Measurements from ENCODE around the gene EEF1E1. TPM values are rescaled to one million over a fixed set of nuclear protein-coding genes. Genes with fewer than 3 reads are reported as not detected.

Gene EEF1E1
- total and polyA plus RNA-seq, 2 of the 8 experiments (the other 6 are each of a cell fraction or from before 2014, with no cell fraction given) = 96.8 to 112 TPM

GRCh38 chr6:8110117-8110721, 7.9 kb upstream of the EEF1E1 start:
- CTCF ChIA-PET (ENCODE audit: partially characterized antibody) = interaction anchor here (1.1 kb wide), 2 partner anchors 60 to 165 kb away, joined by 3 read pairs; no protein-coding TSS in a partner anchor
- H3K36me3 ChIP-seq (ENCODE audit: control insufficient read depth in 2 of 4, insufficient read depth in 4 of 4, low read length in 3 of 4) = no peaks in the 10 kb centered on the region
- TF ChIP-seq RFX5 (IDR thresholded peaks at IDR 0.05; ENCODE audit: borderline replicate concordance, low read depth, low read length) (no peak), SIN3A (conservative IDR thresholded peaks at IDR 0.05 in 1 of 2, IDR thresholded peaks at IDR 0.05 in 1 of 2; ENCODE audit: low read depth in 1 of 2, low read length in 2 of 2) (no peak), HDAC6 (IDR thresholded peaks at IDR 0.05; ENCODE audit: low read depth, low read length) (no peak)
- TF ChIP-seq, protein P1, sequence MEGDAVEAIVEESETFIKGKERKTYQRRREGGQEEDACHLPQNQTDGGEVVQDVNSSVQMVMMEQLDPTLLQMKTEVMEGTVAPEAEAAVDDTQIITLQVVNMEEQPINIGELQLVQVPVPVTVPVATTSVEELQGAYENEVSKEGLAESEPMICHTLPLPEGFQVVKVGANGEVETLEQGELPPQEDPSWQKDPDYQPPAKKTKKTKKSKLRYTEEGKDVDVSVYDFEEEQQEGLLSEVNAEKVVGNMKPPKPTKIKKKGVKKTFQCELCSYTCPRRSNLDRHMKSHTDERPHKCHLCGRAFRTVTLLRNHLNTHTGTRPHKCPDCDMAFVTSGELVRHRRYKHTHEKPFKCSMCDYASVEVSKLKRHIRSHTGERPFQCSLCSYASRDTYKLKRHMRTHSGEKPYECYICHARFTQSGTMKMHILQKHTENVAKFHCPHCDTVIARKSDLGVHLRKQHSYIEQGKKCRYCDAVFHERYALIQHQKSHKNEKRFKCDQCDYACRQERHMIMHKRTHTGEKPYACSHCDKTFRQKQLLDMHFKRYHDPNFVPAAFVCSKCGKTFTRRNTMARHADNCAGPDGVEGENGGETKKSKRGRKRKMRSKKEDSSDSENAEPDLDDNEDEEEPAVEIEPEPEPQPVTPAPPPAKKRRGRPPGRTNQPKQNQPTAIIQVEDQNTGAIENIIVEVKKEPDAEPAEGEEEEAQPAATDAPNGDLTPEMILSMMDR (IDR thresholded peaks at IDR 0.05; ENCODE audit: control extremely low read depth in 1 of 3, insufficient read depth in 1 of 3, low read depth in 1 of 3, low read length in 3 of 3) = no peak

More at GRCh38 chr6:8110117-8110721, 7.9 kb upstream of the EEF1E1 start:
- H2BK5ac ChIP-seq (ENCODE audit: low read depth, low read length) = no peak overlapping the region
- H4K20me1 ChIP-seq (replicated peaks in 1 of 2; ENCODE audit: control insufficient read depth in 1 of 2, insufficient read depth in 2 of 2, low read length in 2 of 2) = no peaks in the 10 kb centered on the region
- H3K14ac ChIP-seq (ENCODE audit: insufficient read length) = no peak overlapping the region
- H3K23ac ChIP-seq (ENCODE audit: insufficient read length) = no peak overlapping the region
- H3K27me3 ChIP-seq (replicated peaks in 1 of 4; ENCODE audit: control insufficient read depth in 3 of 4, extremely low read depth in 1 of 4, insufficient read depth in 3 of 4, low read length in 3 of 4) = no peaks in the 10 kb centered on the region
- no peak overlapping the region for H3K27ac ChIP-seq (ENCODE audit: low read depth, low read length)
- no peak overlapping the region for H2AK5ac ChIP-seq (ENCODE audit: low read depth, low read length)
- H3K79me2 ChIP-seq (ENCODE audit: control insufficient read depth in 1 of 2, insufficient read depth in 2 of 2, low read length in 2 of 2) = no peaks in the 10 kb centered on the region
- POLR2A ChIA-PET (ENCODE audit: partially characterized antibody) = no interaction called here
- DNase-seq (ENCODE audit: low read depth in 1 of 2, low spot score in 2 of 2) (peak in 1 of 2 experiments; percentile 3), FAIRE-seq (no peak)
- no peak overlapping the region for H3K56ac ChIP-seq (replicated peaks; ENCODE audit: insufficient read length, low read depth, low read length)
- H4K8ac ChIP-seq (ENCODE audit: extremely low read depth, insufficient read depth, low read length) = no peak overlapping the region
- H2AFZ ChIP-seq (ENCODE audit: low read length) = no peak overlapping the region
- no peak overlapping the region for H4K5ac ChIP-seq (ENCODE audit: insufficient read length, low read depth, low read length)
- no peak overlapping the region for H3K4ac ChIP-seq (replicated peaks; ENCODE audit: insufficient read length, low read depth, low read length)
- H2BK20ac ChIP-seq (ENCODE audit: low read length) = no peak overlapping the region
- no peak overlapping the region for H4K91ac ChIP-seq (replicated peaks; ENCODE audit: insufficient read length, low read length)
- H3K9me3 ChIP-seq (ENCODE audit: insufficient read depth in 2 of 2, low read depth in 1 of 2, low read length in 1 of 2) = no peaks in the 10 kb centered on the region
- H3K4me2 ChIP-seq (ENCODE audit: insufficient read depth in 1 of 2, low read depth in 2 of 2, low read length in 2 of 2) = no peak overlapping the region
- no peak overlapping the region for H3K18ac ChIP-seq (ENCODE audit: extremely low read depth, low read length)
- H2BK120ac ChIP-seq (replicated peaks; ENCODE audit: low read depth, low read length) = no peak overlapping the region
- H3K4me1 ChIP-seq (replicated peaks in 1 of 4; ENCODE audit: control insufficient read depth in 3 of 4, insufficient read depth in 4 of 4, low read length in 3 of 4) = no peaks in the 10 kb centered on the region
- 80% methylated on average over 4 of the region's 4 CpGs; no CpG with 5 or more reads in 1 of the 2 experiments for WGBS, 2 experiments (ENCODE audit: extremely low coverage in 1 of 2, insufficient coverage in 1 of 2, insufficient read length in 1 of 2, insufficient replicate concordance in 2 of 2, low coverage in 1 of 2, low lambda C conversion rate in 2 of 2, missing lambda C conversion rate in 1 of 2)
- no peak overlapping the region for H2BK12ac ChIP-seq (ENCODE audit: low read depth, low read length)
- H3K4me3 ChIP-seq (ENCODE audit: extremely low read depth in 1 of 4, insufficient read depth in 2 of 4, low read depth in 3 of 4, low read length in 4 of 4) = no peak overlapping the region
- H3K9ac ChIP-seq (replicated peaks in 1 of 4; ENCODE audit: extremely low read depth in 1 of 4, low read depth in 3 of 4, low read length in 3 of 4) = no peak overlapping the region
- H2BK15ac ChIP-seq (ENCODE audit: low read length) = no peak overlapping the region
- H3K23me2 ChIP-seq (ENCODE audit: low read depth, low read length) = no peaks in the 10 kb centered on the region
- no peaks in the 10 kb centered on the region for H3K79me1 ChIP-seq (ENCODE audit: low read depth, low read length)
